ENCODE data around the gene ATP10A. TPM values are rescaled to one million over a fixed set of nuclear protein-coding genes. Genes with fewer than 3 reads are reported as not detected.

The ATP10A gene
- total and polyA plus RNA-seq, 2 of the 8 experiments (the other 6 are each of a cell fraction or from before 2014, with no cell fraction given), result 2.0 to 2.8 TPM

GRCh38 chr15:25897658-25898057 is 34.5 kb upstream of the ATP10A start:
- H4K91ac ChIP-seq (replicated peaks; ENCODE audit: insufficient read length, low read length), result no peak overlapping the region
- no peak overlapping the region for H2BK20ac ChIP-seq (ENCODE audit: low read length)
- no peaks in the 10 kb centered on the region for H3K27me3 ChIP-seq (replicated peaks in 1 of 4; ENCODE audit: control insufficient read depth in 3 of 4, extremely low read depth in 1 of 4, insufficient read depth in 3 of 4, low read length in 3 of 4)
- H2AFZ ChIP-seq (ENCODE audit: low read length), result no peak overlapping the region
- H2BK5ac ChIP-seq (ENCODE audit: low read depth, low read length), result no peak overlapping the region
- no peak overlapping the region for H2BK15ac ChIP-seq (ENCODE audit: low read length)
- H3K23ac ChIP-seq (ENCODE audit: insufficient read length), result no peak overlapping the region
- no peaks in the 10 kb centered on the region for H3K9me3 ChIP-seq (ENCODE audit: insufficient read depth in 2 of 2, low read depth in 1 of 2, low read length in 1 of 2)
- H2BK12ac ChIP-seq (ENCODE audit: low read depth, low read length), result no peak overlapping the region
- H2BK120ac ChIP-seq (replicated peaks; ENCODE audit: low read depth, low read length), result no peak overlapping the region
- H3K27ac ChIP-seq (ENCODE audit: low read depth, low read length), result no peak overlapping the region
- H3K79me2 ChIP-seq (ENCODE audit: control insufficient read depth in 1 of 2, insufficient read depth in 2 of 2, low read length in 2 of 2), result no peaks in the 10 kb centered on the region
- no peak overlapping the region for H4K5ac ChIP-seq (ENCODE audit: insufficient read length, low read depth, low read length)
- FAIRE-seq (no peak), DNase-seq (ENCODE audit: low read depth in 1 of 2, low spot score in 2 of 2) (no peak)
- H3K9ac ChIP-seq (replicated peaks in 1 of 4; ENCODE audit: extremely low read depth in 1 of 4, low read depth in 3 of 4, low read length in 3 of 4), result no peak overlapping the region
- H4K20me1 ChIP-seq (replicated peaks in 1 of 2; ENCODE audit: control insufficient read depth in 1 of 2, insufficient read depth in 2 of 2, low read length in 2 of 2), result no peaks in the 10 kb centered on the region
- ChIA-PET CTCF (ENCODE audit: partially characterized antibody) (interaction anchor here (1.3 kb wide), 1 partner anchor 44 kb away, joined by 3 read pairs; no protein-coding TSS in a partner anchor), POLR2A (ENCODE audit: partially characterized antibody) (no interaction called here)
- H3K4me1 ChIP-seq (replicated peaks in 1 of 4; ENCODE audit: control insufficient read depth in 3 of 4, insufficient read depth in 4 of 4, low read length in 3 of 4), result no peaks in the 10 kb centered on the region
- no peaks in the 10 kb centered on the region for H3K79me1 ChIP-seq (ENCODE audit: low read depth, low read length)
- H3K36me3 ChIP-seq (ENCODE audit: control insufficient read depth in 2 of 4, insufficient read depth in 4 of 4, low read length in 3 of 4), result no peaks in the 10 kb centered on the region
- no peak overlapping the region for H4K8ac ChIP-seq (ENCODE audit: extremely low read depth, insufficient read depth, low read length)
- H3K14ac ChIP-seq (ENCODE audit: insufficient read length), result no peak overlapping the region
- H3K4me3 ChIP-seq (ENCODE audit: extremely low read depth in 1 of 4, insufficient read depth in 2 of 4, low read depth in 3 of 4, low read length in 4 of 4), result no peak overlapping the region
- H3K4me2 ChIP-seq (ENCODE audit: insufficient read depth in 1 of 2, low read depth in 2 of 2, low read length in 2 of 2), result no peak overlapping the region
- no peak overlapping the region for H3K4ac ChIP-seq (replicated peaks; ENCODE audit: insufficient read length, low read depth, low read length)
- no peak overlapping the region for H3K56ac ChIP-seq (replicated peaks; ENCODE audit: insufficient read length, low read depth, low read length)
- TF ChIP-seq KDM4A (IDR thresholded peaks at IDR 0.05; ENCODE audit: low read depth, low read length, severe bottlenecking) (no peak), JUND (IDR thresholded peaks at IDR 0.05; ENCODE audit: low read length) (no peak), CHD1 (IDR thresholded peaks at IDR 0.05; ENCODE audit: low read depth, low read length) (no peak), NRF1 (IDR thresholded peaks at IDR 0.05; ENCODE audit: low read depth, low read length) (no peak), EP300 (IDR thresholded peaks at IDR 0.05; ENCODE audit: borderline replicate concordance in 1 of 2, low read depth in 2 of 2, low read length in 2 of 2) (no peak), GTF2F1 (IDR thresholded peaks at IDR 0.05; ENCODE audit: borderline replicate concordance, low read depth, low read length) (no peak), SP4 (IDR thresholded peaks at IDR 0.05; ENCODE audit: low read length) (no peak), BCL11A (IDR thresholded peaks at IDR 0.05; ENCODE audit: low read depth in 2 of 2, low read length in 2 of 2) (no peak)
- TF ChIP-seq, protein P1, sequence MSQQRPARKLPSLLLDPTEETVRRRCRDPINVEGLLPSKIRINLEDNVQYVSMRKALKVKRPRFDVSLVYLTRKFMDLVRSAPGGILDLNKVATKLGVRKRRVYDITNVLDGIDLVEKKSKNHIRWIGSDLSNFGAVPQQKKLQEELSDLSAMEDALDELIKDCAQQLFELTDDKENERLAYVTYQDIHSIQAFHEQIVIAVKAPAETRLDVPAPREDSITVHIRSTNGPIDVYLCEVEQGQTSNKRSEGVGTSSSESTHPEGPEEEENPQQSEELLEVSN (IDR thresholded peaks at IDR 0.05), result no peak
- H3K23me2 ChIP-seq (ENCODE audit: low read depth, low read length), result no peaks in the 10 kb centered on the region; the same call in 1 of the 2 replicates
- H3K18ac ChIP-seq (ENCODE audit: extremely low read depth, low read length), result no peak overlapping the region
- H2AK5ac ChIP-seq (ENCODE audit: low read depth, low read length), result no peak overlapping the region

Measured in H1 (cell line).